ENCODE measurements around the gene GBX1. TPM values are rescaled to one million over a fixed set of nuclear protein-coding genes. Genes with fewer than 3 reads are reported as not detected.
A peak's percentile ranks its signal among the peaks of the same experiment; 100 is the strongest.

GBX1 gene
- total RNA-seq, 6 experiments from 2014 or later = not detected

- no peak for TF ChIP-seq CTCF (IDR thresholded peaks at IDR 0.05)
- TF ChIP-seq POLR2A (IDR thresholded peaks at IDR 0.05) = no peak
- ATAC-seq = no peak
- no peak for DNase-seq
- WGBS (ENCODE audit: insufficient coverage, low coverage, low lambda C conversion rate, missing lambda C conversion rate) = 91% methylated on average over 7 of the region's 7 CpGs
- H3K27ac ChIP-seq = no peak overlapping the region
- no peaks in the 10 kb centered on the region for H3K9me3 ChIP-seq
- H3K4me3 ChIP-seq = no peak overlapping the region
- intact Hi-C loops (cut with DNase I) = no loop called here
- no peaks in the 10 kb centered on the region for H3K4me1 ChIP-seq
- H3K27me3 ChIP-seq = no peaks in the 10 kb centered on the region
- H3K36me3 ChIP-seq = peaks cover 0 to 15% (median 0%) of the 10 kb centered on the region in 4 donors
Observed at GRCh38 chr7:151144387-151144786, 23.1 kb downstream of the GBX1 start.

- peaks cover 0 to 15% (median 0%) of the 10 kb centered on the region in 4 donors for H3K36me3 ChIP-seq
- H3K9me3 ChIP-seq = no peaks in the 10 kb centered on the region
- H3K27ac ChIP-seq = no peak overlapping the region
- H3K4me3 ChIP-seq = no peak overlapping the region
- H3K4me1 ChIP-seq = no peaks in the 10 kb centered on the region
- ATAC-seq (no peak), DNase-seq (peak in 2 of 3 donors; percentile 30 to 37)
- TF ChIP-seq POLR2A (IDR thresholded peaks at IDR 0.05) (no peak), CTCF (IDR thresholded peaks at IDR 0.05) (no peak)
- H3K27me3 ChIP-seq = no peaks in the 10 kb centered on the region
- WGBS (ENCODE audit: insufficient coverage, low coverage, low lambda C conversion rate, missing lambda C conversion rate) = 47% methylated on average over 6 of the region's 25 CpGs
- intact Hi-C loops (cut with DNase I) = no loop called here
Observed at GRCh38 chr7:151143261-151144015, 24.1 kb downstream of the GBX1 start.

- DNase-seq = peak in 1 of 3 donors; percentile 37
- Histone ChIP-seq H3K27ac (no peak overlapping the region), H3K27me3 (no peaks in the 10 kb centered on the region), H3K9me3 (no peaks in the 10 kb centered on the region), H3K36me3 (peaks cover 0 to 15% (median 0%) of the 10 kb centered on the region in 4 donors), H3K4me1 (no peaks in the 10 kb centered on the region), H3K4me3 (no peak overlapping the region)
- no peak for ATAC-seq
- no CpG with 5 or more reads among the region's 10 CpGs for WGBS (ENCODE audit: insufficient coverage, low coverage, low lambda C conversion rate, missing lambda C conversion rate)
- intact Hi-C loops (cut with DNase I) = no loop called here
- no peak for TF ChIP-seq CTCF (IDR thresholded peaks at IDR 0.05)
- no peak for TF ChIP-seq POLR2A (IDR thresholded peaks at IDR 0.05)
Observed at GRCh38 chr7:151142686-151143040, 24.8 kb downstream of the GBX1 start.

GRCh38 chr7:151141855-151142685 lies 25.4 kb downstream of the GBX1 start:
- Histone ChIP-seq H3K36me3 (peaks cover 0 to 15% (median 0%) of the 10 kb centered on the region in 4 donors), H3K27ac (no peak overlapping the region), H3K9me3 (no peaks in the 10 kb centered on the region), H3K4me3 (no peak overlapping the region), H3K4me1 (no peaks in the 10 kb centered on the region), H3K27me3 (no peaks in the 10 kb centered on the region)
- TF ChIP-seq CTCF (IDR thresholded peaks at IDR 0.05) (no peak), POLR2A (IDR thresholded peaks at IDR 0.05) (no peak)
- ATAC-seq (no peak), DNase-seq (peak; percentile 19 to 40 (median 39))
- intact Hi-C loops (cut with DNase I) = no loop called here
- WGBS (ENCODE audit: insufficient coverage, low coverage, low lambda C conversion rate, missing lambda C conversion rate) = 77% methylated on average over 3 of the region's 31 CpGs

All from right lobe of liver (tissue), 6 donors.